WTC11 (cell line): ENCODE results near the gene FOXD3. TPM values are rescaled to one million over a fixed set of nuclear protein-coding genes. Genes with fewer than 3 reads are reported as not detected.

Source experiments
- ATAC-seq: fragments of 200-7000 bp; cut with Tn5 transposase; 2 replicates; pipeline ENCODE4 v1.10.0; 2021; ENCODE audit warnings: mild to moderate bottlenecking, moderate library complexity
- CTCF ChIA-PET: fragments of 300-600 bp; sonication (Branson Sonifier 250); formaldehyde crosslinking; loops from one replicate; lab custom pipeline; 2021; ENCODE audit warnings: antibody characterized with exemption; lab: Charles Lee
- POLR2A ChIA-PET: fragments of 350-600 bp; sonication (Branson Sonifier 250); formaldehyde crosslinking; loops from one replicate; lab custom pipeline; 2021; ENCODE audit warnings: antibody characterized with exemption; lab: Charles Lee
- DNase-seq: peaks from one replicate; pipeline ENCODE4 v3.0.0; 2021; ENCODE audit warnings: low spot score
- H3K27ac Mint-ChIP-seq: 2 replicates; pipeline ENCODE4 v1.8.0; 2021; ENCODE audit warnings: mixed read lengths
- H3K27me3 Mint-ChIP-seq: 2 replicates; pipeline ENCODE4 v1.8.0; 2021; ENCODE audit warnings: low read depth, mild to moderate bottlenecking, moderate library complexity, mixed read lengths
- H3K36me3 Mint-ChIP-seq: 2 replicates; pipeline ENCODE4 v1.8.0; 2021; ENCODE audit warnings: mixed read lengths
- H3K4me1 Mint-ChIP-seq: 2 replicates; pipeline ENCODE4 v1.8.0; 2022; ENCODE audit warnings: mixed read lengths
- H3K4me3 Mint-ChIP-seq: 2 replicates; pipeline ENCODE4 v1.8.0; 2021; ENCODE audit warnings: mild to moderate bottlenecking, moderate library complexity, mixed read lengths
- H3K9me3 Mint-ChIP-seq: 2 replicates; pipeline ENCODE4 v1.8.0; 2021; ENCODE audit warnings: mixed read lengths
- AR ChIP-seq: fragments of 250-450 bp; sonication (Bioruptor Pico); IDR thresholded peaks from 2 replicates; pipeline ENCODE4 v1.9.0; 2021; ENCODE audit warnings: mild to moderate bottlenecking
- ARID4B ChIP-seq: sonication (generic); formaldehyde crosslinking; IDR thresholded peaks from 2 replicates; pipeline ENCODE4 v1.8.0; 2023; ENCODE audit warnings: missing genetic modification reagents, mild to moderate bottlenecking, borderline replicate concordance
- CREB1 ChIP-seq: sonication (generic); formaldehyde crosslinking; IDR thresholded peaks from 2 replicates; pipeline ENCODE4 v1.8.0; 2023; ENCODE audit warnings: mild to moderate bottlenecking, missing genetic modification reagents
- ETV6 ChIP-seq: sonication (generic); formaldehyde crosslinking; IDR thresholded peaks from 2 replicates; pipeline ENCODE4 v1.8.1; 2022; ENCODE audit warnings: mild to moderate bottlenecking, missing genetic modification reagents
- GABPB1 ChIP-seq: sonication (generic); formaldehyde crosslinking; IDR thresholded peaks from 2 replicates; pipeline ENCODE4 v1.8.1; 2023; ENCODE audit warnings: mild to moderate bottlenecking, missing genetic modification reagents
- GRHL2 ChIP-seq: fragments of 250-450 bp; sonication (Bioruptor Pico); IDR thresholded peaks from 2 replicates; pipeline ENCODE4 v1.8.0; 2022; ENCODE audit warnings: mild to moderate bottlenecking, moderate library complexity; ENCODE audit not compliant: insufficient replicate concordance, severe bottlenecking
- HMGXB4 ChIP-seq: sonication (generic); formaldehyde crosslinking; IDR thresholded peaks from 2 replicates; pipeline ENCODE4 v1.8.1; 2023; ENCODE audit warnings: mild to moderate bottlenecking, moderate library complexity, missing genetic modification reagents
- MLX ChIP-seq: sonication (generic); formaldehyde crosslinking; IDR thresholded peaks from 2 replicates; pipeline ENCODE4 v1.8.1; 2023; ENCODE audit warnings: mild to moderate bottlenecking, missing genetic modification reagents, moderate library complexity
- MXD4 ChIP-seq: fragments of 250-450 bp; sonication (Bioruptor Pico); IDR thresholded peaks from 2 replicates; pipeline ENCODE4 v1.8.0; 2021; ENCODE audit warnings: mild to moderate bottlenecking, moderate library complexity, borderline replicate concordance
- NFYB ChIP-seq: sonication (generic); formaldehyde crosslinking; conservative IDR thresholded peaks from 2 replicates; pipeline ENCODE4 v1.8.0; 2022; ENCODE audit warnings: low read depth, missing genetic modification reagents
- PRRX2 ChIP-seq: fragments of 250-450 bp; sonication (Bioruptor Pico); IDR thresholded peaks from 2 replicates; pipeline ENCODE4 v1.8.0; 2021; ENCODE audit warnings: mild to moderate bottlenecking
- SMAD4 ChIP-seq: sonication (generic); formaldehyde crosslinking; IDR thresholded peaks from 2 replicates; pipeline ENCODE4 v1.8.0; 2022; ENCODE audit warnings: mild to moderate bottlenecking, missing genetic modification reagents
- TEAD1 ChIP-seq: sonication (generic); formaldehyde crosslinking; IDR thresholded peaks from 2 replicates; pipeline ENCODE4 v1.8.0; 2022; ENCODE audit warnings: mild to moderate bottlenecking, missing genetic modification reagents
- USF2 ChIP-seq: sonication (generic); formaldehyde crosslinking; IDR thresholded peaks from 2 replicates; pipeline ENCODE4 v1.8.1; 2023; ENCODE audit warnings: mild to moderate bottlenecking, missing genetic modification reagents, moderate library complexity
- ZNF232 ChIP-seq: sonication (generic); formaldehyde crosslinking; IDR thresholded peaks from 2 replicates; pipeline ENCODE4 v1.8.0; 2022; ENCODE audit warnings: mild to moderate bottlenecking, missing genetic modification reagents
- ZNF263 ChIP-seq: sonication (generic); formaldehyde crosslinking; IDR thresholded peaks from 2 replicates; pipeline ENCODE4 v1.8.1; 2022; ENCODE audit warnings: low read depth, mild to moderate bottlenecking, moderate library complexity, missing genetic modification reagents
- ZNF416 ChIP-seq: fragments of 250-450 bp; sonication (Bioruptor Pico); IDR thresholded peaks from 2 replicates; pipeline ENCODE4 v1.9.0; 2021; ENCODE audit warnings: mild to moderate bottlenecking, inconsistent platforms
- total RNA-seq: library from RNA; stranded (reverse); gene quantifications from 3 replicates; pipeline ENCODE4 v1.2.3, GENCODE V29; 2021

The FOXD3 gene
- total RNA-seq, 1 experiment from 2014 or later, result 27.5 TPM

- TF ChIP-seq HMGXB4, result 0 out of 2 replicates have a peak, but pooled peaks have one; percentile 14
- no peak for TF ChIP-seq ZNF416
- peak; percentile 65; the same call in 1 of the 2 replicates for TF ChIP-seq ARID4B (CRISPR knock-in tag)
- peak; percentile 92 for TF ChIP-seq TEAD1 (CRISPR knock-in tag)
- no peak for TF ChIP-seq SMAD4 (CRISPR knock-in tag)
- TF ChIP-seq ZNF263 (CRISPR knock-in tag), result no peak
- TF ChIP-seq USF2 (CRISPR knock-in tag), result no peak
Measured at GRCh38 chr1:63330331-63330916, 8.1 kb downstream of the FOXD3 start (continued).

GRCh38 chr1:63342402-63342801 lies 20.0 kb downstream of the FOXD3 start:
- H3K4me3 Mint-ChIP-seq, result no peak overlapping the region
- TF ChIP-seq ZNF232 (CRISPR knock-in tag) (no peak), PRRX2 (CRISPR knock-in tag) (no peak), GABPB1 (CRISPR knock-in tag) (no peak), GRHL2 (CRISPR knock-in tag) (no peak)
- TF ChIP-seq, all 79 proteins: peak for 0
- DNase-seq (no peak), ATAC-seq (no peak)
- H3K4me1 Mint-ChIP-seq, result peaks cover 18% of the 10 kb centered on the region
- POLR2A ChIA-PET, result no interaction called here
- H3K36me3 Mint-ChIP-seq, result no peaks in the 10 kb centered on the region
- H3K9me3 Mint-ChIP-seq, result no peaks in the 10 kb centered on the region
- H3K27me3 Mint-ChIP-seq, result no peaks in the 10 kb centered on the region
- H3K27ac Mint-ChIP-seq, result no peak overlapping the region
- CTCF ChIA-PET, result no interaction called here

GRCh38 chr1:63343922-63344321 lies 21.6 kb downstream of the FOXD3 start:
- TF ChIP-seq NFYB (CRISPR knock-in tag) (no peak), ETV6 (CRISPR knock-in tag) (no peak), TEAD1 (CRISPR knock-in tag) (no peak), MXD4 (CRISPR knock-in tag) (no peak), AR (CRISPR knock-in tag) (no peak), MLX (CRISPR knock-in tag) (no peak), CREB1 (CRISPR knock-in tag) (no peak)
- peak; percentile 82 for ATAC-seq
- H3K4me1 Mint-ChIP-seq, result peaks cover 18% of the 10 kb centered on the region
- POLR2A ChIA-PET, result no interaction called here
- no peaks in the 10 kb centered on the region for H3K27me3 Mint-ChIP-seq
- H3K4me3 Mint-ChIP-seq, result no peak overlapping the region
- H3K36me3 Mint-ChIP-seq, result no peaks in the 10 kb centered on the region
- CTCF ChIA-PET, result interaction anchor here (0.6 to 1.5 kb wide), 5 partner anchors 13 to 230 kb away, joined by 3 to 7 read pairs (median 4); no protein-coding TSS in a partner anchor
- H3K27ac Mint-ChIP-seq, result no peak overlapping the region
- DNase-seq, result no peak
- H3K9me3 Mint-ChIP-seq, result no peaks in the 10 kb centered on the region
